GM19025 (cell line): ENCODE data around the gene SMOC1.
"Not testable (repeated sequence)": the region's sequence is repeated elsewhere in the genome, so short reads cannot be mapped to it uniquely, and the experiment has no call there.

Experiments used
- ATAC-seq: cut with Tn5 transposase; IDR thresholded peaks from one replicate; pipeline ENCODE4 v1.9.1; 2021; ENCODE audit warnings: mild to moderate bottlenecking, low read depth, moderate library complexity; ENCODE audit not compliant: unreplicated experiment

The SMOC1 gene

GRCh38 chr14:69896080-69896479, 16.9 kb downstream of the SMOC1 start:
- no peak for ATAC-seq

- ATAC-seq: no peak
Observed at GRCh38 chr14:69896972-69897371, 17.8 kb downstream of the SMOC1 start.

GRCh38 chr14:69900603-69901002, 21.4 kb downstream of the SMOC1 start:
- ATAC-seq: no peak

GRCh38 chr14:69901113-69901951, 22.1 kb downstream of the SMOC1 start:
- no peak for ATAC-seq

- ATAC-seq: not testable (repeated sequence)
Observed at GRCh38 chr14:69903046-69903445, 23.8 kb downstream of the SMOC1 start.

GRCh38 chr14:69904246-69904645, 25.0 kb downstream of the SMOC1 start:
- ATAC-seq: no peak

GRCh38 chr14:69906201-69906600, 27.0 kb downstream of the SMOC1 start:
- ATAC-seq: no peak

GRCh38 chr14:69909826-69910550, 30.8 kb downstream of the SMOC1 start:
- no peak for ATAC-seq

- no peak for ATAC-seq
Observed at GRCh38 chr14:69910871-69911270, 31.7 kb downstream of the SMOC1 start.

- ATAC-seq: no peak
Observed at GRCh38 chr14:69913686-69914085, 34.5 kb downstream of the SMOC1 start.

GRCh38 chr14:69916396-69916795, 37.2 kb downstream of the SMOC1 start:
- ATAC-seq: no peak

GRCh38 chr14:69917287-69917686, 38.1 kb downstream of the SMOC1 start:
- no peak for ATAC-seq

- ATAC-seq: no peak
Observed at GRCh38 chr14:69919815-69920214, 40.6 kb downstream of the SMOC1 start.

GRCh38 chr14:69921052-69921451, 41.8 kb downstream of the SMOC1 start:
- no peak for ATAC-seq

- no peak for ATAC-seq
Observed at GRCh38 chr14:69922198-69922597, 43.0 kb downstream of the SMOC1 start.

- no peak for ATAC-seq
Observed at GRCh38 chr14:69924201-69924600, 45.0 kb downstream of the SMOC1 start.

- ATAC-seq: no peak
Observed at GRCh38 chr14:69928111-69928523, 48.9 kb downstream of the SMOC1 start.

GRCh38 chr14:69930780-69931379, 51.7 kb downstream of the SMOC1 start:
- ATAC-seq: no peak

- ATAC-seq: no peak
Observed at GRCh38 chr14:69931960-69932359, 52.7 kb downstream of the SMOC1 start.

- no peak for ATAC-seq
Observed at GRCh38 chr14:69932391-69932790, 53.2 kb downstream of the SMOC1 start.

- no peak for ATAC-seq
Observed at GRCh38 chr14:69933623-69934275, 54.5 kb downstream of the SMOC1 start.
